GM23248 (cell line): ENCODE data around the gene ARHGAP24. TPM values are rescaled to one million over a fixed set of nuclear protein-coding genes. Genes with fewer than 3 reads are reported as not detected.

Source experiments
- DNase-seq: peaks from one replicate; pipeline ENCODE4 v3.0.0-alpha.2; 2015
- H2AFZ ChIP-seq: fragments of 200-600 bp; sonication (generic); 2 replicates; pipeline ENCODE4 v1.6.1; 2016; ENCODE audit warnings: antibody characterized with exemption
- H3F3A ChIP-seq: fragments of 200-600 bp; sonication (generic); 2 replicates; pipeline ENCODE4 v1.6.1; 2016; ENCODE audit warnings: mild to moderate bottlenecking, antibody characterized with exemption, mixed run types; ENCODE audit not compliant: insufficient read depth
- H3K27ac ChIP-seq: fragments of 200-600 bp; sonication (generic); 2 replicates; pipeline ENCODE4 v1.5.1; 2016; ENCODE audit warnings: mild to moderate bottlenecking
- H3K27me3 ChIP-seq: fragments of 200-600 bp; sonication (generic); replicated peaks from 2 replicates; pipeline ENCODE4 v1.6.1; 2016; ENCODE audit warnings: mild to moderate bottlenecking; ENCODE audit not compliant: insufficient read depth
- H3K36me3 ChIP-seq: fragments of 200-600 bp; sonication (generic); 2 replicates; pipeline ENCODE4 v1.6.1; 2016; ENCODE audit warnings: low read depth, mild to moderate bottlenecking
- H3K4me1 ChIP-seq: fragments of 200-600 bp; sonication (generic); 2 replicates; pipeline ENCODE4 v1.6.1; 2016; ENCODE audit warnings: mild to moderate bottlenecking; ENCODE audit not compliant: insufficient read depth
- H3K4me2 ChIP-seq: fragments of 200-600 bp; sonication (generic); one replicate; pipeline ENCODE4 v1.6.1; 2016; ENCODE audit warnings: mild to moderate bottlenecking; ENCODE audit not compliant: unreplicated experiment
- H3K4me3 ChIP-seq: fragments of 200-600 bp; sonication (generic); 2 replicates; pipeline ENCODE4 v1.5.1; 2016; ENCODE audit warnings: mild to moderate bottlenecking
- H3K79me2 ChIP-seq: fragments of 200-600 bp; sonication (generic); 2 replicates; pipeline ENCODE4 v1.6.1; 2016; ENCODE audit warnings: mild to moderate bottlenecking; ENCODE audit not compliant: insufficient read depth
- H3K9ac ChIP-seq: fragments of 200-600 bp; sonication (generic); 2 replicates; pipeline ENCODE4 v1.6.1; 2016; ENCODE audit warnings: mild to moderate bottlenecking
- H3K9me2 ChIP-seq: fragments of 200-600 bp; sonication (generic); 2 replicates; pipeline ENCODE4 v1.6.1; 2016; ENCODE audit warnings: mixed run types, mild to moderate bottlenecking, moderate library complexity; ENCODE audit not compliant: insufficient read depth
- H3K9me3 ChIP-seq: fragments of 200-600 bp; sonication (generic); one replicate; pipeline ENCODE4 v1.6.1; 2017; ENCODE audit warnings: low read depth
- H4K20me1 ChIP-seq: fragments of 200-600 bp; sonication (generic); 2 replicates; pipeline ENCODE4 v1.6.0; 2016; ENCODE audit not compliant: insufficient read depth
- EZH2 ChIP-seq: fragments of 200-600 bp; sonication (generic); IDR thresholded peaks from 2 replicates; pipeline ENCODE4 v1.6.1; 2018; ENCODE audit warnings: antibody characterized with exemption, mild to moderate bottlenecking; ENCODE audit not compliant: insufficient read depth, poor library complexity, severe bottlenecking
- EZH2phosphoT487 ChIP-seq: fragments of 200-600 bp; sonication (generic); IDR thresholded peaks from 2 replicates; pipeline ENCODE4 v1.6.1; 2018; ENCODE audit warnings: antibody characterized with exemption, moderate library complexity, mild to moderate bottlenecking, low read depth; ENCODE audit not compliant: insufficient read depth
- WGBS, 2 experiments: methylation state at CpG; one replicate each; pipeline ENCODE4 v1.1.6; 2015 to 2017; ENCODE audit warnings: low lambda C conversion rate in 2 of 2, low coverage in 1 of 2; ENCODE audit errors: missing lambda C conversion rate in 2 of 2; 5-methylcytosine and 5-hydroxymethylcytosine counted together
- in situ Hi-C: fragments of 300-500 bp; cut with MboI; formaldehyde crosslinking; loops from 2 replicates; pipeline ENCODE4 v1.15.0; 2020
- polyA plus RNA-seq: library from polyadenylated mRNA; unstranded; fragments of >200 nt; fragmentation: Nextera tagmentation; extraction: Ambion mirVana; gene quantifications from 2 replicates; pipeline ENCODE4 v1.2.1, GENCODE V29; 2016
- total RNA-seq: library from RNA; depleted of rRNA; stranded (reverse); fragments of >200 nt; shearing (Covaris generic); gene quantifications from 2 replicates; pipeline ENCODE4 v1.2.3, GENCODE V29; 2014

ARHGAP24 gene
- total and polyA plus RNA-seq, 2 experiments from 2014 or later = 24.1 to 31.6 TPM

DNA sequence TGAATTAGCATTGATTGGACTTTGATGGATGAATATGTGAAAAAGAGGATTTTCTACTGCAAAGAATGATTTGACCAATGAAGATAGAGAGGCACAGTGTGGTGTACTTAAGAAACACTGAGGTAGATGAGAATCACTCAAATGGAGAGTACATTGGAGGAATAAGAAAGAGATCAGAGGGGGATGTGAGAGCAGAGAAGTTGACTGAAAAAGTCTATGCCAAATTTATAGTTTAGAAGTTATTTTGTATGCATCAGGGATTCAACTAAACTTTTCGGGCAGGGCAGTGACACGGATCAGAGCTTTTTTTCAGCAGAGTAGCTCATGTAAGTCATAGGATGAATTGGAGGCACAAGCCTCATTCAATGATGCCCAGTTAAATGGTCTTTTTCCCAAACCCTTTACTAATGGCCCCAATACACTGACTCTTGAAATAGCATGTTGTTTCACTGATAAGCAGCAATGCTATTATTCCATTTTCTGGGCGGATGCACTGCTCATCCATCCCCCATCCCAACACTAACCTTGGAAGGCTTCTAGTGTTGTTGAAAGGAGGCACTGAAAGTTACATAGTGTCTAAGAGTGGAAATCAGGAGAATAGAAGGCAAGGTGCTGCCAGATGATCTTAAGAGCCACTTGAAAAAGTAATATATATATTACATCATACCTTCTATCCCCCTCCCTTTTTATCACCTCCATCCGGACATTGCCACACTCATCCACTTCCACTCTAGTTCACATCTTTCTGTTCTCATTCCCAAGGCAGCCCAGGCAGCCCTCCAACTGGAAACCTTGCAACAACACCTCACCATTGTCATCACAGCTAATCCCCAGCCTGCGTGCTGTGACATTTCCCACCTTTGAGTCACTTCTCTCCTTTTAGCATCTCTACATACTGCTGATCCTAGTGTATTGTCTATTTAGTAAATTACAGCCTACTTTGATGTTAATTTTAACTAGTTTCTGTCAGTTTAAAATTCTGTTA is 46.1 kb downstream of the ARHGAP24 start:
- in situ Hi-C loops = no loop called here
- Histone ChIP-seq H3F3A (no peaks in the 10 kb centered on the region), H3K9ac (no peak overlapping the region), H2AFZ (no peak overlapping the region), H3K27me3 (no peaks in the 10 kb centered on the region), H3K9me2 (no peaks in the 10 kb centered on the region), H3K36me3 (no peaks in the 10 kb centered on the region), H3K4me2 (no peak overlapping the region), H3K27ac (no peak overlapping the region), H3K79me2 (peaks cover 4% of the 10 kb centered on the region; the same call in 1 of the 2 replicates), H4K20me1 (no peaks in the 10 kb centered on the region), H3K9me3 (no peaks in the 10 kb centered on the region), H3K4me3 (no peak overlapping the region), H3K4me1 (no peaks in the 10 kb centered on the region)
- TF ChIP-seq EZH2phosphoT487 (no peak), EZH2 (no peak)
- DNase-seq = peak; percentile 4
- 90 to 92% methylated on average over 5 of the region's 5 CpGs for WGBS, 2 experiments

DNA sequence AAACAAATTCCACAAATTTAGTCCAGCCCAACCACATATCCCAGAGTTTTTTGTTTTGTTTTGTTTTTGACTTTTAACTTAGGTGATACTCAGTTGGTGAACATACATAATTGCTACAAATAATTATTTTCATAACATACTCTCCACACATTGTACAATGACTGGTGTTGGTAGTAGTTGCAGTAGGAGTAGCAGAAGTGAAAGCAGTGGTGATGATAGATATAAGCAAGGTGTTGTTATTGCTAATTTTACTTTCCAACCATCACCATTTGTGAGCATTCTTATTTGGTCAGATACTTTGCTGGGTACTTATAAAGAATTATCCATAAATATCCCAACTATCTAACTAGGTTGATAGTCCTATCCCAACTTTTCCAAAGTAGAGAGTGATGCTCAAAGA is 47.3 kb downstream of the ARHGAP24 start:
- Histone ChIP-seq H3F3A (no peaks in the 10 kb centered on the region), H3K4me2 (no peak overlapping the region), H3K27me3 (no peaks in the 10 kb centered on the region), H3K79me2 (no peaks in the 10 kb centered on the region), H3K9me3 (no peaks in the 10 kb centered on the region), H3K4me3 (no peak overlapping the region), H3K9me2 (no peaks in the 10 kb centered on the region), H3K36me3 (no peaks in the 10 kb centered on the region), H3K27ac (no peak overlapping the region), H4K20me1 (no peaks in the 10 kb centered on the region), H3K9ac (no peak overlapping the region), H2AFZ (no peak overlapping the region), H3K4me1 (no peaks in the 10 kb centered on the region)
- no peak for DNase-seq
- TF ChIP-seq EZH2 (no peak), EZH2phosphoT487 (no peak)
- in situ Hi-C loops = no loop called here

DNA sequence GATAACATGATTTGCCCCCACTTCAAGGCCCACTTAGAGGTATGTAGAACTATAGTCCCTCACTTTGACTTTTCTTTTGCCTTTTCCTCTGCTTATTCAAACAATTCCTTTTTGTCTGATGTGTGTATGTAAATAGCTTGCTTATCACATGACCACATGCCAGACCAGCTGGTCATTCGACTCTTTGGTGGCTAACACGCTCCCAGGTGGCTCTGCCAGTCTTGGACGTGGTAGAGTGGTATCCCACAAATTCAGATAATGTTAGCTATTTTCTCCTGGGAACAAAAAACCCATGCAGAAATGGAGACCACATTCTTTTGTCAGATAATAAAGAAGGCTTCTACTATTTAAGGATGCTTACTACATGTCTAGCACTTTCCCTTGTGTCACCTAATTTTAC is 47.9 kb downstream of the ARHGAP24 start:
- no peaks in the 10 kb centered on the region for H4K20me1 ChIP-seq
- H3K4me3 ChIP-seq = no peak overlapping the region
- 90 to 95% methylated on average over 3 of the region's 3 CpGs for WGBS, 2 experiments
- DNase-seq = no peak
- TF ChIP-seq EZH2 = no peak
- TF ChIP-seq EZH2phosphoT487 = no peak
- H3K79me2 ChIP-seq = no peaks in the 10 kb centered on the region
- no peak overlapping the region for H3K9ac ChIP-seq
- in situ Hi-C loops = no loop called here
- H3K36me3 ChIP-seq = no peaks in the 10 kb centered on the region
- no peaks in the 10 kb centered on the region for H3K9me2 ChIP-seq
- no peaks in the 10 kb centered on the region for H3K4me1 ChIP-seq
- no peak overlapping the region for H3K27ac ChIP-seq
- no peaks in the 10 kb centered on the region for H3K27me3 ChIP-seq
- H3K9me3 ChIP-seq = no peaks in the 10 kb centered on the region
- H2AFZ ChIP-seq = no peak overlapping the region
- H3K4me2 ChIP-seq = no peak overlapping the region
- no peaks in the 10 kb centered on the region for H3F3A ChIP-seq

GRCh38 chr4:85527815-85528214 is 52.9 kb downstream of the ARHGAP24 start:
- H3K27me3 ChIP-seq = no peaks in the 10 kb centered on the region
- TF ChIP-seq EZH2 = no peak
- TF ChIP-seq EZH2phosphoT487 = no peak
- H3K4me1 ChIP-seq = no peaks in the 10 kb centered on the region
- no peaks in the 10 kb centered on the region for H3K79me2 ChIP-seq
- no peaks in the 10 kb centered on the region for H3K36me3 ChIP-seq
- H3K4me3 ChIP-seq = no peak overlapping the region
- no peak overlapping the region for H3K9ac ChIP-seq
- H3F3A ChIP-seq = no peaks in the 10 kb centered on the region
- 44 to 50% methylated on average over 2 of the region's 2 CpGs for WGBS, 2 experiments
- DNase-seq = no peak
- in situ Hi-C loops = no loop called here
- H3K4me2 ChIP-seq = no peak overlapping the region
- no peaks in the 10 kb centered on the region for H4K20me1 ChIP-seq
- H3K9me3 ChIP-seq = no peaks in the 10 kb centered on the region
- H3K9me2 ChIP-seq = no peaks in the 10 kb centered on the region
- no peak overlapping the region for H2AFZ ChIP-seq
- H3K27ac ChIP-seq = no peak overlapping the region
